MM.1S (cell line): ENCODE results near the gene DENND4A.
"Not testable (repeated sequence)": the region's sequence is repeated elsewhere in the genome, so short reads cannot be mapped to it uniquely, and the experiment has no call there.

Experiments
- DNase-seq: peaks from one replicate; pipeline ENCODE4 v3.0.0-alpha.2; 2015
- H2AFZ ChIP-seq: fragments of 300-600 bp; sonication (generic); 2 replicates; pipeline ENCODE4 v1.6.0; 2016; ENCODE audit warnings: antibody characterized with exemption, low read length
- H3F3A ChIP-seq: fragments of 300-600 bp; sonication (generic); 2 replicates; pipeline ENCODE4 v1.6.1; 2016; ENCODE audit warnings: mild to moderate bottlenecking, antibody characterized with exemption, low read length, moderate library complexity, mixed read lengths; ENCODE audit not compliant: insufficient read depth
- H3K27ac ChIP-seq: fragments of 300-600 bp; sonication (generic); 2 replicates; pipeline ENCODE4 v1.5.1; 2016; ENCODE audit warnings: mild to moderate bottlenecking, low read length
- H3K27me3 ChIP-seq: fragments of 300-600 bp; sonication (generic); replicated peaks from 2 replicates; pipeline ENCODE4 v1.6.0; 2016; ENCODE audit warnings: low read length; ENCODE audit not compliant: insufficient read depth
- H3K36me3 ChIP-seq: fragments of 300-600 bp; sonication (generic); replicated peaks from 2 replicates; pipeline ENCODE4 v1.6.1; 2016; ENCODE audit warnings: mild to moderate bottlenecking, low read length, mixed read lengths; ENCODE audit not compliant: insufficient read depth
- H3K4me1 ChIP-seq: fragments of 300-600 bp; sonication (generic); 2 replicates; pipeline ENCODE4 v1.6.1; 2016; ENCODE audit warnings: low read length, mixed read lengths
- H3K4me2 ChIP-seq: fragments of 300-600 bp; sonication (generic); 2 replicates; pipeline ENCODE4 v1.6.0; 2016; ENCODE audit warnings: low read depth, low read length
- H3K4me3 ChIP-seq: fragments of 300-600 bp; sonication (generic); 2 replicates; pipeline ENCODE4 v1.5.1; 2016; ENCODE audit warnings: low read length, mixed read lengths
- H3K79me2 ChIP-seq: fragments of 300-600 bp; sonication (generic); 2 replicates; pipeline ENCODE4 v1.6.1; 2016; ENCODE audit warnings: mixed run types, low read length, mixed read lengths
- H3K9ac ChIP-seq: fragments of 300-600 bp; sonication (generic); 2 replicates; pipeline ENCODE4 v1.6.1; 2016; ENCODE audit warnings: low read length, mixed read lengths
- H3K9me2 ChIP-seq: fragments of 300-600 bp; sonication (generic); replicated peaks from 2 replicates; pipeline ENCODE4 v1.6.1; 2016; ENCODE audit warnings: mild to moderate bottlenecking, low read length, mixed read lengths; ENCODE audit not compliant: insufficient read depth
- H3K9me3 ChIP-seq: fragments of 300-600 bp; sonication (generic); replicated peaks from 2 replicates; pipeline ENCODE4 v1.6.1; 2016; ENCODE audit warnings: mild to moderate bottlenecking, low read length, mixed read lengths; ENCODE audit not compliant: insufficient read depth
- H4K20me1 ChIP-seq: fragments of 300-600 bp; sonication (generic); 2 replicates; pipeline ENCODE4 v1.6.1; 2016; ENCODE audit warnings: mild to moderate bottlenecking, low read length, moderate library complexity, mixed read lengths; ENCODE audit not compliant: insufficient read depth
- CTCF ChIP-seq: fragments of 300-600 bp; sonication (generic); IDR thresholded peaks from 2 replicates; pipeline ENCODE4 v1.5.1; 2016; ENCODE audit warnings: antibody characterized with exemption, low read length, mixed read lengths
- EZH2 ChIP-seq: fragments of 300-600 bp; sonication (generic); optimal IDR thresholded peaks from 2 replicates; pipeline ENCODE3; 2017; ENCODE audit warnings: low read depth, mild to moderate bottlenecking, antibody characterized with exemption, low read length, mixed read lengths
- EZH2phosphoT487 ChIP-seq: fragments of 300-600 bp; sonication (generic); IDR thresholded peaks from 2 replicates; pipeline ENCODE4 v1.6.1; 2018; ENCODE audit warnings: antibody characterized with exemption, low read length

Gene DENND4A

GRCh38 chr15:65782096-65782495 is 10.0 kb downstream of the DENND4A start:
- Histone ChIP-seq H3K4me3 (no peak overlapping the region), H3K27ac (no peak overlapping the region), H3K9ac (no peak overlapping the region), H2AFZ (no peak overlapping the region), H3K9me2 (no peaks in the 10 kb centered on the region), H3K4me2 (no peak overlapping the region), H3K79me2 (peaks cover 94% of the 10 kb centered on the region), H3K4me1 (no peaks in the 10 kb centered on the region), H3K36me3 (no peaks in the 10 kb centered on the region), H3K27me3 (no peaks in the 10 kb centered on the region), H3K9me3 (no peaks in the 10 kb centered on the region), H3F3A (no peaks in the 10 kb centered on the region), H4K20me1 (peaks cover 6% of the 10 kb centered on the region; the same call in 1 of the 2 replicates)
- TF ChIP-seq EZH2phosphoT487 (no peak), CTCF (no peak), EZH2 (no peak)
- no peak for DNase-seq

- H4K20me1 ChIP-seq, H3K36me3 ChIP-seq, H3K4me2 ChIP-seq, H3K9ac ChIP-seq, DNase-seq, H3F3A ChIP-seq, H3K4me1 ChIP-seq, H3K9me3 ChIP-seq, H3K27me3 ChIP-seq, H3K9me2 ChIP-seq, H2AFZ ChIP-seq, H3K4me3 ChIP-seq, H3K27ac ChIP-seq: not testable (repeated sequence)
- H3K79me2 ChIP-seq = peaks cover 93% of the 10 kb centered on the region
Observed at GRCh38 chr15:65778701-65779100, 13.4 kb downstream of the DENND4A start.

GRCh38 chr15:65778269-65778668 is 13.8 kb downstream of the DENND4A start:
- Histone ChIP-seq H3K9ac (no peak overlapping the region), H3K4me2 (no peak overlapping the region), H2AFZ (no peak overlapping the region), H3K4me3 (no peak overlapping the region), H3F3A (no peaks in the 10 kb centered on the region), H3K27ac (no peak overlapping the region), H3K4me1 (no peaks in the 10 kb centered on the region), H3K9me2 (no peaks in the 10 kb centered on the region), H4K20me1 (peaks cover 8% of the 10 kb centered on the region; the same call in 1 of the 2 replicates), H3K36me3 (no peaks in the 10 kb centered on the region), H3K27me3 (no peaks in the 10 kb centered on the region), H3K9me3 (no peaks in the 10 kb centered on the region), H3K79me2 (peaks cover 93% of the 10 kb centered on the region)
- TF ChIP-seq EZH2phosphoT487 (no peak), EZH2 (no peak), CTCF (no peak)
- no peak for DNase-seq

- no peak for DNase-seq
- TF ChIP-seq EZH2 = no peak
- TF ChIP-seq CTCF = no peak
- no peak for TF ChIP-seq EZH2phosphoT487
- H3K4me3 ChIP-seq = no peak overlapping the region
- H3K9me2 ChIP-seq = no peaks in the 10 kb centered on the region
- no peaks in the 10 kb centered on the region for H3K36me3 ChIP-seq
- no peak overlapping the region for H3K4me2 ChIP-seq
- no peaks in the 10 kb centered on the region for H3F3A ChIP-seq
- no peaks in the 10 kb centered on the region for H3K9me3 ChIP-seq
- H3K27ac ChIP-seq = no peak overlapping the region
- H3K9ac ChIP-seq = no peak overlapping the region
- H4K20me1 ChIP-seq = peaks cover 11% of the 10 kb centered on the region; the same call in 1 of the 2 replicates
- H3K4me1 ChIP-seq = no peaks in the 10 kb centered on the region
- H3K79me2 ChIP-seq = peaks cover 94% of the 10 kb centered on the region
- no peak overlapping the region for H2AFZ ChIP-seq
- no peaks in the 10 kb centered on the region for H3K27me3 ChIP-seq
Observed at GRCh38 chr15:65777843-65778242, 14.2 kb downstream of the DENND4A start.
